Measurements from ENCODE around the gene RGS19. TPM values are rescaled to one million over a fixed set of nuclear protein-coding genes. Genes with fewer than 3 reads are reported as not detected.
A peak's percentile ranks its signal among the peaks of the same experiment; 100 is the strongest.

The RGS19 gene
- polyA plus RNA-seq, 1 donor (not counting 4 experiments of a cell fraction or from before 2014, with no cell fraction given), result 11.8 TPM

- DNase-seq (ENCODE audit: low read depth, low spot score) (no peak), FAIRE-seq (no peak)
- TF ChIP-seq EZH2 (IDR thresholded peaks at IDR 0.05; ENCODE audit: low read length) (no peak), CTCF (optimal IDR thresholded peaks at IDR 0.05 in 1 of 3, IDR thresholded peaks at IDR 0.05 in 1 of 3, conservative IDR thresholded peaks at IDR 0.05 in 1 of 3; ENCODE audit: extremely low read depth in 1 of 3, insufficient read depth in 2 of 3, low read length in 3 of 3) (no peak)
- dilution Hi-C loops (cut with MboI; ENCODE audit: extremely low pct_ligation_motif_present, low sequenced_read_pairs), result no loop called here
- no peak overlapping the region for H3K27ac ChIP-seq (ENCODE audit: control insufficient read depth, insufficient read depth, low read length)
- H4K20me1 ChIP-seq (ENCODE audit: control insufficient read depth, extremely low read depth, insufficient read depth, low read length), result no peaks in the 10 kb centered on the region
- H2AFZ ChIP-seq (ENCODE audit: control insufficient read depth, low read length), result peak overlapping the region; percentile 51
- no peaks in the 10 kb centered on the region for H3K9me1 ChIP-seq (ENCODE audit: control insufficient read depth, extremely low read depth, insufficient read depth, low read length)
- peaks cover 9% of the 10 kb centered on the region for H3K4me1 ChIP-seq (ENCODE audit: control insufficient read depth, extremely low read depth, insufficient read depth, low read length)
- H3K4me3 ChIP-seq (ENCODE audit: control insufficient read depth in 2 of 3, extremely low read depth in 1 of 3, insufficient read depth in 2 of 3, low read depth in 1 of 3, low read length in 3 of 3), result peak overlapping the region in 2 of 3 experiments; percentile 42 to 57
- H3K4me2 ChIP-seq (ENCODE audit: control insufficient read depth, extremely low read depth, insufficient read depth, low read depth, low read length), result peak overlapping the region; percentile 69
- H3K9ac ChIP-seq (ENCODE audit: control insufficient read depth, extremely low read depth, insufficient read depth, low read length), result no peak overlapping the region
- H3K9me3 ChIP-seq (ENCODE audit: control insufficient read depth, low read depth, low read length), result no peaks in the 10 kb centered on the region
- H3K27me3 ChIP-seq (ENCODE audit: control insufficient read depth, extremely low read depth, insufficient read depth, low read length), result peaks cover 32% of the 10 kb centered on the region
- peaks cover 0 to 5% of the 10 kb centered on the region in 2 experiments for H3K36me3 ChIP-seq (ENCODE audit: control insufficient read depth in 2 of 2, extremely low read depth in 1 of 2, insufficient read depth in 2 of 2, low read length in 2 of 2)
- no peaks in the 10 kb centered on the region for H3K79me2 ChIP-seq (ENCODE audit: control insufficient read depth, insufficient read depth, low read length)
Observed at GRCh38 chr20:64039293-64040160, 39.8 kb downstream of the RGS19 start.

- peak overlapping the region; percentile 51 for H2AFZ ChIP-seq (ENCODE audit: control insufficient read depth, low read length)
- H4K20me1 ChIP-seq (ENCODE audit: control insufficient read depth, extremely low read depth, insufficient read depth, low read length), result no peaks in the 10 kb centered on the region
- H3K79me2 ChIP-seq (ENCODE audit: control insufficient read depth, insufficient read depth, low read length), result no peaks in the 10 kb centered on the region
- peaks cover 0 to 6% of the 10 kb centered on the region in 2 experiments for H3K36me3 ChIP-seq (ENCODE audit: control insufficient read depth in 2 of 2, extremely low read depth in 1 of 2, insufficient read depth in 2 of 2, low read length in 2 of 2)
- FAIRE-seq, result no peak
- TF ChIP-seq CTCF (optimal IDR thresholded peaks at IDR 0.05 in 1 of 3, IDR thresholded peaks at IDR 0.05 in 1 of 3, conservative IDR thresholded peaks at IDR 0.05 in 1 of 3; ENCODE audit: extremely low read depth in 1 of 3, insufficient read depth in 2 of 3, low read length in 3 of 3), result peak; percentile 22 to 86 (median 72)
- TF ChIP-seq EZH2 (IDR thresholded peaks at IDR 0.05; ENCODE audit: low read length), result peak; percentile 34
- H3K4me1 ChIP-seq (ENCODE audit: control insufficient read depth, extremely low read depth, insufficient read depth, low read length), result peaks cover 5% of the 10 kb centered on the region
- no peaks in the 10 kb centered on the region for H3K9me3 ChIP-seq (ENCODE audit: control insufficient read depth, low read depth, low read length)
- dilution Hi-C loops (cut with MboI; ENCODE audit: extremely low pct_ligation_motif_present, low sequenced_read_pairs), result no loop called here
- no peak overlapping the region for H3K27ac ChIP-seq (ENCODE audit: control insufficient read depth, insufficient read depth, low read length)
- peak overlapping the region; percentile 44 for H3K9ac ChIP-seq (ENCODE audit: control insufficient read depth, extremely low read depth, insufficient read depth, low read length)
- no peaks in the 10 kb centered on the region for H3K9me1 ChIP-seq (ENCODE audit: control insufficient read depth, extremely low read depth, insufficient read depth, low read length)
- peak overlapping the region; percentile 69 for H3K4me2 ChIP-seq (ENCODE audit: control insufficient read depth, extremely low read depth, insufficient read depth, low read depth, low read length)
- no peak for DNase-seq (ENCODE audit: low read depth, low spot score)
- peaks cover 32% of the 10 kb centered on the region for H3K27me3 ChIP-seq (ENCODE audit: control insufficient read depth, extremely low read depth, insufficient read depth, low read length)
- H3K4me3 ChIP-seq (ENCODE audit: control insufficient read depth in 2 of 3, extremely low read depth in 1 of 3, insufficient read depth in 2 of 3, low read depth in 1 of 3, low read length in 3 of 3), result peak overlapping the region; percentile 42 to 57 (median 56)
Observed at GRCh38 chr20:64038565-64039292, 40.6 kb downstream of the RGS19 start.
